Skin epidermis (tissue), 12 donors: ENCODE measurements around the gene RPS6KA6.

ENCODE experiments used
- H3K27ac ChIP-seq, 21 experiments: fragments of 200-600 bp; sonication (generic) in 11 of 21; one replicate each; pipeline ENCODE4 v1.5.0; 2020; ENCODE audit warnings: mild to moderate bottlenecking in 3 of 21, inconsistent platforms in 2 of 21, moderate library complexity in 2 of 21
- H3K4me3 ChIP-seq, 7 experiments: fragments of 200-600 bp; sonication (generic) in 2 of 7; one replicate each; pipeline ENCODE4 v1.5.0; 2020; ENCODE audit warnings: inconsistent platforms in 2 of 7, mild to moderate bottlenecking in 2 of 7, moderate library complexity in 1 of 7

The RPS6KA6 gene

GRCh38 chrX:84046403-84046984 lies 141.5 kb downstream of the RPS6KA6 start:
- no peak overlapping the region for H3K4me3 ChIP-seq
- H3K27ac ChIP-seq, result no peak overlapping the region

- Histone ChIP-seq H3K4me3 (no peak overlapping the region), H3K27ac (no peak overlapping the region)
These were observed 143.9 kb downstream of the RPS6KA6 start for GRCh38 chrX:84044051-84044450.
